Central memory CD8-positive, alpha-beta T cell (primary cell): Measurements from ENCODE around the gene TMEM168.
A peak's percentile ranks its signal among the peaks of the same experiment; 100 is the strongest.
"Not testable (repeated sequence)": the region's sequence is repeated elsewhere in the genome, so short reads cannot be mapped to it uniquely, and the experiment has no call there.

Source experiments
- ATAC-seq: fragments of 150-1000 bp; cut with Tn5 transposase; replicated peaks from 2 replicates; pipeline ENCODE4 v1.10.0; 2022; ENCODE audit warnings: mild to moderate bottlenecking, moderate FRiP score, moderate number of reproducible peaks; ENCODE audit not compliant: poor library complexity, severe bottlenecking; ENCODE audit errors: extremely low read depth
- DNase-seq, 2 donors: peaks; one replicate each; pipeline ENCODE4 v3.0.0; 2021; ENCODE audit warnings: low spot score in 2 of 2
- H3K27ac Mint-ChIP-seq: one replicate; pipeline ENCODE4 v1.8.0; 2022; ENCODE audit warnings: low read depth, mild to moderate bottlenecking, moderate library complexity, mixed read lengths
- H3K27me3 Mint-ChIP-seq: one replicate; pipeline ENCODE4 v1.8.0; 2022; ENCODE audit warnings: mixed read lengths
- H3K36me3 Mint-ChIP-seq: one replicate; pipeline ENCODE4 v1.8.0; 2022; ENCODE audit warnings: mild to moderate bottlenecking, moderate library complexity, mixed read lengths; ENCODE audit not compliant: insufficient read depth
- H3K4me1 Mint-ChIP-seq: one replicate; pipeline ENCODE4 v1.8.0; 2022; ENCODE audit warnings: mixed read lengths
- H3K4me3 Mint-ChIP-seq: one replicate; pipeline ENCODE4 v1.8.0; 2022; ENCODE audit warnings: mild to moderate bottlenecking, moderate library complexity, mixed read lengths
- H3K9me3 Mint-ChIP-seq: one replicate; pipeline ENCODE4 v1.8.0; 2022; ENCODE audit warnings: mixed read lengths

TMEM168 gene

DNA sequence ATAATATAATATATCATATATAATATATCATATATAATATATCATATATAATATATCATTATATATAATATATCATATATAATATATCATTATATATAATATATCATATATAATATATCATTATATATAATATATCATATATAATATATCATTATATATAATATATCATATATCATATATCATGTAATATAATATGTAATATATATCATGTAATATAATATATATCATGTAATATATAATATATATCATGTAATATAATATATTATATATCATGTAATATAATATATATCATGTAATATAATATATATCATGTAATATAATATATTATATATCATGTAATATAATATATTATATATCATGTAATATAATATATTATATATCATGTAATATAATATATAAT lies 6.4 kb upstream of the TMEM168 start:
- not testable (repeated sequence) for H3K4me3 Mint-ChIP-seq, DNase-seq, H3K9me3 Mint-ChIP-seq, ATAC-seq, H3K27me3 Mint-ChIP-seq, H3K36me3 Mint-ChIP-seq, H3K27ac Mint-ChIP-seq, H3K4me1 Mint-ChIP-seq

DNA sequence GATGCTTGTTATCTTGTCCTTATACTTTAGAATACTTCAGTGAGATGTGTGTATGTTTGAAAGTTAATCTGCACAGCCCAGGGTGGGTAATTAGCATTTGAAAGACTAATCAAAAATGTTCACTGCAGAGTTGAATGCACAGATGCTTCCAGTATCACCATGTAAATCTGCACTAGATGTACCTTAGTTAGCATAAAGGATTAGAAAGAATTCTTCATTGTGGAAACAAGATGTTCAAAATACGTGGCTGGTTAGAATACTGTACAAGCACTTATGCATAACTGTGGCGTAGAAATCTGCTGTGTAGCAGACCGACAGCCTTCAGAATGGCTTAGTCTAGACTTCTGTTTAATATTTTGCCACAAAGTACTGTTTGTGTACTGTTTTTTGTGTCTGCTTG lies 2.2 kb upstream of the TMEM168 start:
- no peak for ATAC-seq
- H3K9me3 Mint-ChIP-seq: no peaks in the 10 kb centered on the region
- peaks cover 26% of the 10 kb centered on the region for H3K4me1 Mint-ChIP-seq
- H3K27me3 Mint-ChIP-seq: no peaks in the 10 kb centered on the region
- H3K36me3 Mint-ChIP-seq: peaks cover 21% of the 10 kb centered on the region
- no peak for DNase-seq
- no peak overlapping the region for H3K4me3 Mint-ChIP-seq
- no peak overlapping the region for H3K27ac Mint-ChIP-seq

DNA sequence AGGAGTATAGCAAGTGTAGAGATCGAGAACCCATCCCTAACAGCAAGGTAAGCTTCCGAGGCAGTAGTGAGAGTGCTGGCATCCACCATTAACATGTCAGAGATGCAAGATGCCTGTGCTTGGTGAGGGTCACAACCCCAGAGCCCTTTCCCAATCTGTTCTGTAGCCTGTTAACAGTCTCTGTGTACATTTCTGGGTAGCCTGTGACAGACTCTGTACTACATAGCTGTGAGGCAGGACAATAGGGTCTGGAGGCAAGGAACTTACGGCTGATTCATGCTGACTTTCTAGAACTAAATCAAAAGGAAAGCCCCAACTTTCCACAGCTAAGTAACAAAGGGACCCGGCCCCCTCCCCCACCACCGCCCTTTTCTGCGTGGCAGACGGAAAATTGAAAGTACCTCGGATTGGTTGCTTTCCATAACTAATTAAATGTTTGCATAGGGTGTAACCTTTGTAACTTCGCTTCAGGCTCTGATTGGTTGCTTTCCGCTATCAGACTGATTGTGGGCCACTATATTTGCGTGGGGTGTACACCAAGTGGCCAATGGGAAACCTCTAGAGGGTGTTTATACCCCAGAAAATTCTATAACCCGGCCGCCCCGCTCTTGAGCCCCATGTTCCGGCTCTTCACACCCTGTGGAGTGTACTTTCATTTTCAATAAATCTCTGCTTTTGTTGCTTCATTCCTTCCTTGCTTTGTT lies 1.4 kb upstream of the TMEM168 start:
- Mint-ChIP-seq H3K36me3 (peaks cover 22% of the 10 kb centered on the region), H3K9me3 (no peaks in the 10 kb centered on the region), H3K4me3 (peak overlapping the region; percentile 83), H3K27ac (peak overlapping the region; percentile 83), H3K4me1 (peaks cover 33% of the 10 kb centered on the region), H3K27me3 (no peaks in the 10 kb centered on the region)
- DNase-seq: no peak
- no peak for ATAC-seq

DNA sequence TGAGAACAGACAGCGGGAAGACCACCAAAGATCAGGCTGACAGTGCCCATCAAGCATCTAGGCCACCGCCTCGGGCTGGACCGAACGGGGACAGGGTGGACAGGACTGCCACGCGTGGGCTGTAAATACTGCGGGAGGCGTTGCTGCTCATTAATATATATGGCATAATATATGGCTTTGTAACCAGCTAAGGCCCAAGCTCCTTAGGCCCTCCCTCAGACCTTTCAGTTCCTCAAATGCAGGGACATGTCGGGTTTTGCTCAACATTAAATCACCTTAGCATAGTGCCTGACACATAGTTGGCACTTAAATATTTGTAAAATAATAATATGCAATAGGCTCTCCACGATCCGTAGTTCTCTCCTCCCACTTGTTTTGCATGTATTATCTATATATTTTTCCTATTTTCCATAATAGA lies 402 bp upstream of the TMEM168 start:
- peaks cover 22% of the 10 kb centered on the region for H3K36me3 Mint-ChIP-seq
- H3K4me1 Mint-ChIP-seq: peaks cover 36% of the 10 kb centered on the region
- no peaks in the 10 kb centered on the region for H3K27me3 Mint-ChIP-seq
- peak overlapping the region; percentile 83 for H3K27ac Mint-ChIP-seq
- DNase-seq (no peak), ATAC-seq (peak; percentile 10)
- peak overlapping the region; percentile 83 for H3K4me3 Mint-ChIP-seq
- no peaks in the 10 kb centered on the region for H3K9me3 Mint-ChIP-seq

DNA sequence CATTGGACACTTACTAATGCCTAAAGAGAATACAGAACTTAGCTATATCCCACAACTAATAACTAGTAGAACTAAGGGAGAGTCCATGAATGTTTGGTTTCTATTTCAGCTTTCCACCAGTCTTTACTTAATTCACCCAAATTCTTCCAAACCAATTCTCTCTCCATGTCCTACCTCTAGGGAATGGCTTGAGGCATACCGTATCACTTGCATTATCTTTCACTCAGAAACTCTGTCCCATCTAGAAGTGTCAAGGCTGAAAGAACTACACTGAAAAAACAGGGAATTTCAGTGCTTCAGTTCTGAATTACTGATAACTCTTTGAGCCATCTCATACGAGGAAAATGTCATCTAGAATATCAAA lies 758 bp downstream of the TMEM168 start:
- H3K4me1 Mint-ChIP-seq: peaks cover 36% of the 10 kb centered on the region
- no peaks in the 10 kb centered on the region for H3K9me3 Mint-ChIP-seq
- peaks cover 24% of the 10 kb centered on the region for H3K36me3 Mint-ChIP-seq
- peak overlapping the region; percentile 83 for H3K27ac Mint-ChIP-seq
- ATAC-seq (no peak), DNase-seq (no peak)
- H3K27me3 Mint-ChIP-seq: no peaks in the 10 kb centered on the region
- peak overlapping the region; percentile 83 for H3K4me3 Mint-ChIP-seq

DNA sequence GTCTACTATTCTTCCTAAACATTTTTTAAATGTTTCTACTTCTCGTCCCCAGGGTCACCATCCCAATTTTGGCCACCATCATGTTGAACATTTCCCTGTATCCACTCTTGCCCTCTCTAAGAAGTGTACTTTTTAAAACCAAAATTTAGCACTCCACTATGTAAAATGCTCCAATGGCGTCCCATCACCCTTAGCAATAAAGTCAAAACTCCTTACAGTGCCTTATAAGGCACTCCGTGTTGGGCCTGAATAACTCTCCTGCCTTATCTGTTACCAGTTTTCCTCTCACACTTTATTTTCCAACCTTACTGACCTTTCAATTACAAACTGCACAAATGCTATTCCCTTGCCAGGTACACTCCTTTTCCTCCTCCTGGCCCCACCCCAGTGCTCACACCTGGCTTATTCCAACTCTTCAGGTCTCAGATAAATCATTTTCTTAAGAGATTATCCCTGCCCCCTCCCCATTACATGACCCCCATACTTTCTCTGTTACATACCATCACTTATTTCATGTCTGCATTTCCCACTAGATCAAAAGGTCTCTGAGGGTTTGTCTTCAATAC lies 1.3 kb downstream of the TMEM168 start:
- Mint-ChIP-seq H3K4me3 (peak overlapping the region; percentile 83), H3K27ac (peak overlapping the region; percentile 83), H3K36me3 (peaks cover 28% of the 10 kb centered on the region), H3K9me3 (no peaks in the 10 kb centered on the region), H3K27me3 (no peaks in the 10 kb centered on the region), H3K4me1 (peaks cover 36% of the 10 kb centered on the region)
- ATAC-seq (no peak), DNase-seq (no peak)

DNA sequence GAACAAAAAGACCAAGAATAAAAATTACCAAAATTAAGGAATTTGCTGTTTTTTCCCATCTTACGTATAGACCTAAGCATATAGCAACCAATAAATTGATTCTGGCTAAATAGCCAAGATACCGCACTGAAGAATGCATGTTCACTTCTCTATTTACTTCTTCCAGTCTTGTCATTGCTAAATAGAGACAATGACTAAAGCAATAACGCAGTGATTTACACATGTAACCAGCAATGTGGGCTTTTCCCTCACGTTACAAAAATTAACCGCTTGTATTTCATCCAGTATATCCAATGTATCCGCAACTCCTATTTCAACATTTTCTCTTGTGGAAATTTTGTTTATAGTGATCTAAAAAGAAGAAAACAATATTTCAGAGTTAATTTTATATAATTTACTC lies 5.6 kb downstream of the TMEM168 start:
- no peak overlapping the region for H3K4me3 Mint-ChIP-seq
- ATAC-seq (no peak), DNase-seq (no peak)
- H3K36me3 Mint-ChIP-seq: peaks cover 32% of the 10 kb centered on the region
- peaks cover 50% of the 10 kb centered on the region for H3K4me1 Mint-ChIP-seq
- H3K27ac Mint-ChIP-seq: no peak overlapping the region
- H3K27me3 Mint-ChIP-seq: no peaks in the 10 kb centered on the region
- H3K9me3 Mint-ChIP-seq: no peaks in the 10 kb centered on the region

DNA sequence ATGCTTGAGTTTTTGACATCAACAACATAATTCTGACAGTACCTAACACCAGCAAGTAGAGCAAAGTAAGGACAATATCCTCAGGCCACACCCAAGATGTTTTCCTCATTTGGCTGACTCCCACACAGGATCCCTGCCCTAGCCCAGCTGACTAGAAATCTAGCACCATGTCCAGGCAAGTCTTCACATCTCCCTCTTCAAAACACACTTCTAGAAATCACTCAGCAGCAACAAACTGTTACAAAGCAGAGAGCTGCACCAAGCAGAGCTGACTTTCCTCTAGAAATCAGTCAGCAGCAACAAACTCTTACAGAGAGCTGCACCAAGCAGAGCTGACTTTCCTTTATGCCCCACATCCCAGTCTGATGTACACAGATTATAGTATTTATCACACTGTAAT lies 7.7 kb downstream of the TMEM168 start:
- DNase-seq: no peak
- Mint-ChIP-seq H3K9me3 (no peaks in the 10 kb centered on the region), H3K4me3 (no peak overlapping the region), H3K4me1 (peaks cover 31% of the 10 kb centered on the region), H3K36me3 (peaks cover 26% of the 10 kb centered on the region), H3K27me3 (no peaks in the 10 kb centered on the region), H3K27ac (peak overlapping the region; percentile 30)
- no peak for ATAC-seq

DNA sequence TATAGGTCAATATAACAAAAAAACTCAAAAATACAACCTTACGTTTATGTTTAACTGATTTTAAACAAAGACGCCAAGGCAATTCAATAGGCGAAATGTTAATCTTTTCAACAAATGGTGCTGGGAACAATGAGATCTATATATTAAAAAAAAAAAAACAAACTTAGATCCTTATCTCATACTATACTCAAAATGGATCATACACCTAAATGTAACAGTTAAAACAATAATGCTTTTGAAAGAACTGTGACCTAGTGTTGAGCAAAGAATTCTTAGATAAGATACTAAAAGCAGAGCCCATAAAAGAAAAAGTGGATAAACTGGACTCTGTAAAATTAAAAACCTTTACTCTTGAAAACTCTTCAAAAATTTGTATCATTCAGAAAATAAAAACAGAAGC lies 8.6 kb downstream of the TMEM168 start:
- no peak for ATAC-seq
- Mint-ChIP-seq H3K4me3 (no peak overlapping the region), H3K9me3 (no peaks in the 10 kb centered on the region), H3K27me3 (no peaks in the 10 kb centered on the region), H3K27ac (no peak overlapping the region), H3K4me1 (peaks cover 23% of the 10 kb centered on the region), H3K36me3 (peaks cover 24% of the 10 kb centered on the region)
- no peak for DNase-seq

DNA sequence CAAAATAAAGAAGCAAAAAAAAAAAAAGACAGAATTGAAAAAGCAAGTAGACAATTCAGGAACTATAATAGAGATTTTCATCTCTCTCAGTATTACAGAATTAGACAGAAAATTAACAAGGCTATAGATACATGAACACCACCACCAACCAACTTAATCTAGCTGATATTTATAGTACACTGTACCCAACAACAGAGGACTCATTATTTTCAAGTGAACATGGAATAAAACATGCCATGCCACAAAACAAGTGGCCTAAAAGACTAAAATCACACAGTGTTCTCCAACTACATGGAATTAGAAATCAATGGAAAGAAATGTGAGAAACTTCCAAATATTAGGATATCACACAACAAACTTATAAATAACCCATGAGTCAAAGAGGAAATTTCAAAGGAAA lies 9.1 kb downstream of the TMEM168 start:
- no peaks in the 10 kb centered on the region for H3K27me3 Mint-ChIP-seq
- H3K27ac Mint-ChIP-seq: no peak overlapping the region
- peaks cover 21% of the 10 kb centered on the region for H3K4me1 Mint-ChIP-seq
- DNase-seq (no peak), ATAC-seq (no peak)
- no peaks in the 10 kb centered on the region for H3K9me3 Mint-ChIP-seq
- peaks cover 24% of the 10 kb centered on the region for H3K36me3 Mint-ChIP-seq
- no peak overlapping the region for H3K4me3 Mint-ChIP-seq

DNA sequence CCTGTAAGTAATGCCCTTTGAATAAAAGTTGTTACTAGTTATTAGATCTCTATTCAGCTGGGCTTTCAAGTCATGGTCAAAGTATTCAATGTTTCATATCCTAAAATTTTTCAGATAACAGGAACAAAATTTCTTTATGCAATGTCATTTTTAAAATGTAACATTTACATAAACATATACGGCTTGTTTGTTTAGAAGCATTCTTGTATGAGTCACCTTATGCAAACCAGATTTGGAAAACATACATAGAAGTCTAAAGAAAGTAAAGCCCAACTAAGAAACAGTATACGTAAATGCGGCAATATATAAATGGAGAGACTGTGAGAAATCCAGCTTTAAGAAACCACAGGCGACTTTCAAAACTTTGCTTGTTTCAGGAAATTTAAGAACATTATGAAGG lies 10.5 kb downstream of the TMEM168 start:
- Mint-ChIP-seq H3K4me3 (no peak overlapping the region), H3K27ac (no peak overlapping the region), H3K9me3 (no peaks in the 10 kb centered on the region), H3K36me3 (peaks cover 27% of the 10 kb centered on the region), H3K27me3 (no peaks in the 10 kb centered on the region), H3K4me1 (peaks cover 21% of the 10 kb centered on the region)
- ATAC-seq (no peak), DNase-seq (no peak)

DNA sequence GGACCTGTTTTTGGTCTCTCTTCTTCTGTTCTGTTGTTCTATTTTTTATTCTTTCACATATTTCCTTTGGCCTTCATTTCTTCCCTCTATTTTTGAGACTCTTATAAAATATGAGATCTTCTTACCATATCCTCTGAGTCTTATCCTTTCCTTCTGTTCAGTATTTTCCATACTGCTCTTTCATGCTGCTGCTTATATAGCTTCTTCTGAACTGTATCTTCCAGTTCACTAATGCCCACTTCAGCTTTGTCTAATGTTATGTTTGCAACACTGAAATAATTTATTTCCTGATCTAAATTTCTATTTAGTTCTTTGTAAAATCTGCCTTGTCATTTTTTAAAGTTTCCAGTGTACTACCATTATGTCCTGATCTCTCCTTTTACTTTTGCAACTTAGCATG lies 12.8 kb downstream of the TMEM168 start:
- Mint-ChIP-seq H3K27ac (peak overlapping the region; percentile 9), H3K9me3 (no peaks in the 10 kb centered on the region), H3K4me1 (peaks cover 14% of the 10 kb centered on the region), H3K36me3 (peaks cover 8% of the 10 kb centered on the region), H3K4me3 (no peak overlapping the region), H3K27me3 (no peaks in the 10 kb centered on the region)
- no peak for DNase-seq
- ATAC-seq: no peak

DNA sequence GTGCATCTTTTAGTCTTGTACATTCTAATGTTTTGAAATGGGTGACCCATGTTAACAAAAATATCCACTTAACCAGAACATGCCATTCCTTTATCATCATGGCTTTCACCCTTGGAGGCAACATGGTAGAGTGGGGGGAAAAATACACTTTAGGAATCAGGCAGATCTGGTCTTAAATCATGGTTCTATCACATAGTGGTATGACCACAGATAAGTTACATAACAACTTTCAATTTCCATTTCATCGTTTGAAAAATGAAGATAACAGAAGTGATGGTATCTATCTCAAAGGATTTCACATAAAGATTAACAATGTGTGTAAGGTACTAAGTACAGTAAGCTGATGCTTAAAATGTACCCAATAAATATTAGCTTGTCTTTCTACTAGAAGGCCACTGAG lies 19.0 kb downstream of the TMEM168 start:
- DNase-seq: no peak

More for the DNA sequence above, 19.0 kb downstream of the TMEM168 start:
- Mint-ChIP-seq H3K4me3 (no peak overlapping the region), H3K36me3 (peaks cover 9% of the 10 kb centered on the region), H3K4me1 (no peaks in the 10 kb centered on the region), H3K27me3 (no peaks in the 10 kb centered on the region), H3K9me3 (no peaks in the 10 kb centered on the region), H3K27ac (no peak overlapping the region)
- ATAC-seq: no peak
